MM.1S (cell line): ENCODE results near the gene ZNF212.
"Not testable (repeated sequence)": the region's sequence is repeated elsewhere in the genome, so short reads cannot be mapped to it uniquely, and the experiment has no call there.

Experiments
- DNase-seq: peaks from one replicate; pipeline ENCODE4 v3.0.0-alpha.2; 2015
- H2AFZ ChIP-seq: fragments of 300-600 bp; sonication (generic); 2 replicates; pipeline ENCODE4 v1.6.0; 2016; ENCODE audit warnings: antibody characterized with exemption, low read length
- H3F3A ChIP-seq: fragments of 300-600 bp; sonication (generic); 2 replicates; pipeline ENCODE4 v1.6.1; 2016; ENCODE audit warnings: mild to moderate bottlenecking, antibody characterized with exemption, low read length, moderate library complexity, mixed read lengths; ENCODE audit not compliant: insufficient read depth
- H3K27ac ChIP-seq: fragments of 300-600 bp; sonication (generic); 2 replicates; pipeline ENCODE4 v1.5.1; 2016; ENCODE audit warnings: mild to moderate bottlenecking, low read length
- H3K27me3 ChIP-seq: fragments of 300-600 bp; sonication (generic); replicated peaks from 2 replicates; pipeline ENCODE4 v1.6.0; 2016; ENCODE audit warnings: low read length; ENCODE audit not compliant: insufficient read depth
- H3K36me3 ChIP-seq: fragments of 300-600 bp; sonication (generic); replicated peaks from 2 replicates; pipeline ENCODE4 v1.6.1; 2016; ENCODE audit warnings: mild to moderate bottlenecking, low read length, mixed read lengths; ENCODE audit not compliant: insufficient read depth
- H3K4me1 ChIP-seq: fragments of 300-600 bp; sonication (generic); 2 replicates; pipeline ENCODE4 v1.6.1; 2016; ENCODE audit warnings: low read length, mixed read lengths
- H3K4me2 ChIP-seq: fragments of 300-600 bp; sonication (generic); 2 replicates; pipeline ENCODE4 v1.6.0; 2016; ENCODE audit warnings: low read depth, low read length
- H3K4me3 ChIP-seq: fragments of 300-600 bp; sonication (generic); 2 replicates; pipeline ENCODE4 v1.5.1; 2016; ENCODE audit warnings: low read length, mixed read lengths
- H3K79me2 ChIP-seq: fragments of 300-600 bp; sonication (generic); 2 replicates; pipeline ENCODE4 v1.6.1; 2016; ENCODE audit warnings: mixed run types, low read length, mixed read lengths
- H3K9ac ChIP-seq: fragments of 300-600 bp; sonication (generic); 2 replicates; pipeline ENCODE4 v1.6.1; 2016; ENCODE audit warnings: low read length, mixed read lengths
- H3K9me2 ChIP-seq: fragments of 300-600 bp; sonication (generic); replicated peaks from 2 replicates; pipeline ENCODE4 v1.6.1; 2016; ENCODE audit warnings: mild to moderate bottlenecking, low read length, mixed read lengths; ENCODE audit not compliant: insufficient read depth
- H3K9me3 ChIP-seq: fragments of 300-600 bp; sonication (generic); replicated peaks from 2 replicates; pipeline ENCODE4 v1.6.1; 2016; ENCODE audit warnings: mild to moderate bottlenecking, low read length, mixed read lengths; ENCODE audit not compliant: insufficient read depth
- H4K20me1 ChIP-seq: fragments of 300-600 bp; sonication (generic); 2 replicates; pipeline ENCODE4 v1.6.1; 2016; ENCODE audit warnings: mild to moderate bottlenecking, low read length, moderate library complexity, mixed read lengths; ENCODE audit not compliant: insufficient read depth
- EZH2 ChIP-seq: fragments of 300-600 bp; sonication (generic); optimal IDR thresholded peaks from 2 replicates; pipeline ENCODE3; 2017; ENCODE audit warnings: low read depth, mild to moderate bottlenecking, antibody characterized with exemption, low read length, mixed read lengths
- EZH2phosphoT487 ChIP-seq: fragments of 300-600 bp; sonication (generic); IDR thresholded peaks from 2 replicates; pipeline ENCODE4 v1.6.1; 2018; ENCODE audit warnings: antibody characterized with exemption, low read length
- TF ChIP-seq, protein P1 (sequence below): fragments of 300-600 bp; sonication (generic); IDR thresholded peaks from 2 replicates; pipeline ENCODE4 v1.5.1; 2016; ENCODE audit warnings: antibody characterized with exemption, low read length, mixed read lengths

Gene ZNF212

DNA sequence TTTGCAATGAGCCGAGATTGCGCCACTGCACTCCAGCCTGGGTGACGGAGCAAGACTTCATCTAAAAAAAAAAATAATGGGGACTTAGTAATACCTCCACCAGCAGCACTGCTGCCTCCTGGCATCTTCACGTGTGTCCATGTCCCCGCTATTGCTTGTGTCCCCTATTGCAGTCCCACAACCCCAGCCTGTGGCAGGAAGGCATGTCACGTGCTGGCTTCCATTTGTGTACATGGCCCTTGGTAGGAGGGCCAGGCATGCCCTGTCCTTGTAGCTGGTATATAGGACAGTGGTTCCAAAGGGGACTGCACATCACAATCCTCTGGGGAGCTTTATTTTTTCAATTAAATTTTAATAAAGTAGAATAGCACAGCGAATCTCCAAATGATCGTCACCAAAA, 28.3 kb downstream of the ZNF212 start:
- H3K4me3 ChIP-seq = no peak overlapping the region
- H4K20me1 ChIP-seq = no peaks in the 10 kb centered on the region
- peaks cover 6% of the 10 kb centered on the region; the same call in 1 of the 2 replicates for H3F3A ChIP-seq
- no peak for DNase-seq
- peaks cover under 1% of the 10 kb centered on the region; the same call in 1 of the 2 replicates for H3K79me2 ChIP-seq
- no peaks in the 10 kb centered on the region for H3K9me3 ChIP-seq
- no peak overlapping the region for H3K9ac ChIP-seq
- TF ChIP-seq, protein P1, sequence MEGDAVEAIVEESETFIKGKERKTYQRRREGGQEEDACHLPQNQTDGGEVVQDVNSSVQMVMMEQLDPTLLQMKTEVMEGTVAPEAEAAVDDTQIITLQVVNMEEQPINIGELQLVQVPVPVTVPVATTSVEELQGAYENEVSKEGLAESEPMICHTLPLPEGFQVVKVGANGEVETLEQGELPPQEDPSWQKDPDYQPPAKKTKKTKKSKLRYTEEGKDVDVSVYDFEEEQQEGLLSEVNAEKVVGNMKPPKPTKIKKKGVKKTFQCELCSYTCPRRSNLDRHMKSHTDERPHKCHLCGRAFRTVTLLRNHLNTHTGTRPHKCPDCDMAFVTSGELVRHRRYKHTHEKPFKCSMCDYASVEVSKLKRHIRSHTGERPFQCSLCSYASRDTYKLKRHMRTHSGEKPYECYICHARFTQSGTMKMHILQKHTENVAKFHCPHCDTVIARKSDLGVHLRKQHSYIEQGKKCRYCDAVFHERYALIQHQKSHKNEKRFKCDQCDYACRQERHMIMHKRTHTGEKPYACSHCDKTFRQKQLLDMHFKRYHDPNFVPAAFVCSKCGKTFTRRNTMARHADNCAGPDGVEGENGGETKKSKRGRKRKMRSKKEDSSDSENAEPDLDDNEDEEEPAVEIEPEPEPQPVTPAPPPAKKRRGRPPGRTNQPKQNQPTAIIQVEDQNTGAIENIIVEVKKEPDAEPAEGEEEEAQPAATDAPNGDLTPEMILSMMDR = no peak
- TF ChIP-seq EZH2phosphoT487 (no peak), EZH2 (no peak)
- peaks cover 8% of the 10 kb centered on the region; the same call in 1 of the 2 replicates for H3K4me1 ChIP-seq
- no peak overlapping the region for H3K4me2 ChIP-seq
- H3K27ac ChIP-seq = no peak overlapping the region
- H3K36me3 ChIP-seq = no peaks in the 10 kb centered on the region
- no peaks in the 10 kb centered on the region for H3K9me2 ChIP-seq
- no peak overlapping the region for H2AFZ ChIP-seq
- no peaks in the 10 kb centered on the region for H3K27me3 ChIP-seq

GRCh38 chr7:149274424-149274823, 35.0 kb downstream of the ZNF212 start:
- not testable (repeated sequence) for H3K9ac ChIP-seq, H3K27me3 ChIP-seq, H3K9me2 ChIP-seq, H3K4me2 ChIP-seq, H3K36me3 ChIP-seq, H3K4me3 ChIP-seq, H3F3A ChIP-seq, H3K79me2 ChIP-seq, H4K20me1 ChIP-seq, H2AFZ ChIP-seq, DNase-seq, H3K9me3 ChIP-seq, H3K27ac ChIP-seq, H3K4me1 ChIP-seq

GRCh38 chr7:149277871-149278270, 38.4 kb downstream of the ZNF212 start:
- Histone ChIP-seq H3K4me2 (no peak overlapping the region), H3K9me3 (no peaks in the 10 kb centered on the region), H3K4me1 (no peaks in the 10 kb centered on the region), H3K9me2 (no peaks in the 10 kb centered on the region), H3K4me3 (no peak overlapping the region), H2AFZ (no peak overlapping the region), H3F3A (no peaks in the 10 kb centered on the region), H3K27me3 (no peaks in the 10 kb centered on the region), H3K27ac (no peak overlapping the region), H3K79me2 (no peaks in the 10 kb centered on the region), H4K20me1 (no peaks in the 10 kb centered on the region), H3K9ac (no peak overlapping the region), H3K36me3 (no peaks in the 10 kb centered on the region)
- DNase-seq = no peak
- TF ChIP-seq, protein P1 = no peak
- no peak for TF ChIP-seq EZH2phosphoT487
- no peak for TF ChIP-seq EZH2

- Histone ChIP-seq H3K9me3 (no peaks in the 10 kb centered on the region), H3K27ac (no peak overlapping the region), H3K9ac (no peak overlapping the region), H3K9me2 (no peaks in the 10 kb centered on the region), H3K4me2 (no peak overlapping the region), H3K4me1 (peaks cover 3% of the 10 kb centered on the region), H4K20me1 (no peaks in the 10 kb centered on the region), H3K4me3 (no peak overlapping the region), H3K79me2 (no peaks in the 10 kb centered on the region), H2AFZ (no peak overlapping the region), H3F3A (0 out of 2 replicates have a peak, but pooled peaks cover 2% of the 10 kb centered on the region), H3K27me3 (no peaks in the 10 kb centered on the region), H3K36me3 (no peaks in the 10 kb centered on the region)
- TF ChIP-seq EZH2 (no peak), EZH2phosphoT487 (no peak)
- TF ChIP-seq, protein P1 = no peak
- DNase-seq = no peak
Observed at GRCh38 chr7:149278396-149278795, 38.9 kb downstream of the ZNF212 start.
